ENCODE data around the gene PTPRD. TPM values are rescaled to one million over a fixed set of nuclear protein-coding genes. Genes with fewer than 3 reads are reported as not detected.

Gene PTPRD
- polyA plus RNA-seq, 4 donors = 2.1 to 5.6 (median 3.9) TPM

GRCh38 chr9:10232352-10232930 lies 380.4 kb downstream of the PTPRD start:
- no peaks in the 10 kb centered on the region for H3K27me3 ChIP-seq (ENCODE audit: control insufficient read depth in 3 of 3, insufficient read depth in 3 of 3, low read length in 3 of 3)
- H3K4me3 ChIP-seq (ENCODE audit: low read depth in 1 of 3, low read length in 3 of 3) = no peak overlapping the region
- no peak for DNase-seq
- no peaks in the 10 kb centered on the region for H3K4me1 ChIP-seq (ENCODE audit: control insufficient read depth in 3 of 3, insufficient read depth in 2 of 3, low read depth in 1 of 3, low read length in 2 of 3)
- no peaks in the 10 kb centered on the region for H3K36me3 ChIP-seq (ENCODE audit: control insufficient read depth in 3 of 3, insufficient read depth in 2 of 3, low read depth in 1 of 3, low read length in 3 of 3)
- H3K27ac ChIP-seq (ENCODE audit: low read depth in 1 of 3, low read length in 2 of 3) = no peak overlapping the region
- WGBS, 3 donors = 13 to 36% (median 21%) methylated on average over 3 of the region's 3 CpGs
- no peak for FAIRE-seq
- H3K9me3 ChIP-seq (ENCODE audit: control insufficient read depth in 2 of 2, insufficient read depth in 1 of 2, low read depth in 1 of 2, low read length in 1 of 2) = no peaks in the 10 kb centered on the region

GRCh38 chr9:10230512-10230911 lies 382.3 kb downstream of the PTPRD start:
- no peaks in the 10 kb centered on the region for H3K4me1 ChIP-seq (ENCODE audit: control insufficient read depth in 3 of 3, insufficient read depth in 2 of 3, low read depth in 1 of 3, low read length in 2 of 3)
- 58 to 74% (median 64%) methylated on average over 2 of the region's 2 CpGs for WGBS, 3 donors
- no peaks in the 10 kb centered on the region for H3K27me3 ChIP-seq (ENCODE audit: control insufficient read depth in 3 of 3, insufficient read depth in 3 of 3, low read length in 3 of 3)
- no peak for DNase-seq
- FAIRE-seq = no peak
- H3K4me3 ChIP-seq (ENCODE audit: low read depth in 1 of 3, low read length in 3 of 3) = no peak overlapping the region
- H3K9me3 ChIP-seq (ENCODE audit: control insufficient read depth in 2 of 2, insufficient read depth in 1 of 2, low read depth in 1 of 2, low read length in 1 of 2) = no peaks in the 10 kb centered on the region
- H3K36me3 ChIP-seq (ENCODE audit: control insufficient read depth in 3 of 3, insufficient read depth in 2 of 3, low read depth in 1 of 3, low read length in 3 of 3) = no peaks in the 10 kb centered on the region
- H3K27ac ChIP-seq (ENCODE audit: low read depth in 1 of 3, low read length in 2 of 3) = no peak overlapping the region

- H3K9me3 ChIP-seq (ENCODE audit: control insufficient read depth in 2 of 2, insufficient read depth in 1 of 2, low read depth in 1 of 2, low read length in 1 of 2) = no peaks in the 10 kb centered on the region
- no peak overlapping the region for H3K4me3 ChIP-seq (ENCODE audit: low read depth in 1 of 3, low read length in 3 of 3)
- H3K27me3 ChIP-seq (ENCODE audit: control insufficient read depth in 3 of 3, insufficient read depth in 3 of 3, low read length in 3 of 3) = no peaks in the 10 kb centered on the region
- H3K27ac ChIP-seq (ENCODE audit: low read depth in 1 of 3, low read length in 2 of 3) = no peak overlapping the region
- DNase-seq (no peak), FAIRE-seq (no peak)
- 6 to 33% (median 12%) methylated on average over 1 of the region's 1 CpG for WGBS, 3 donors
- no peaks in the 10 kb centered on the region for H3K4me1 ChIP-seq (ENCODE audit: control insufficient read depth in 3 of 3, insufficient read depth in 2 of 3, low read depth in 1 of 3, low read length in 2 of 3)
- H3K36me3 ChIP-seq (ENCODE audit: control insufficient read depth in 3 of 3, insufficient read depth in 2 of 3, low read depth in 1 of 3, low read length in 3 of 3) = no peaks in the 10 kb centered on the region
Observed at GRCh38 chr9:10228082-10228481, 384.7 kb downstream of the PTPRD start.

DNA sequence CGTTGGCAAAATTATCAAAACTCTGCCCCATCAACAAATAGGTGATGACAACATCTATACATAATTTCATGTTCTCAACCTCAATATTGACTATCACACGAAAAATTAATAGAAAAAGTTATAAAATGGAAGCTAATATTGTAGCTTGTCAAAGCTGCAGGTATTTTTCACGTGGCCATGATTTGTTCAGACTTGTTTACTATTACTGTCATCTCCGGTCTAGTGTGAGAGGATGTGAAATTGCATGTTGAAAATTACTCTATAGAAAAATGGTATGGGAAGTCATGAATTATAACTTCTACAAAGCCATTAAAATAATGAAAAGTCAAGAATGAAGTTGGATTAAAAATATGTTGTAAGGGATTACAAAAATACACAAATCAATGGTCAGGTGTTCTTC lies 385.8 kb downstream of the PTPRD start:
- no peak for FAIRE-seq

GRCh38 chr9:10212702-10213101 lies 400.1 kb downstream of the PTPRD start:
- Histone ChIP-seq H3K36me3 (ENCODE audit: control insufficient read depth in 3 of 3, insufficient read depth in 2 of 3, low read depth in 1 of 3, low read length in 3 of 3) (no peaks in the 10 kb centered on the region), H3K9me3 (ENCODE audit: control insufficient read depth in 2 of 2, insufficient read depth in 1 of 2, low read depth in 1 of 2, low read length in 1 of 2) (no peaks in the 10 kb centered on the region), H3K27me3 (ENCODE audit: control insufficient read depth in 3 of 3, insufficient read depth in 3 of 3, low read length in 3 of 3) (no peaks in the 10 kb centered on the region), H3K4me3 (ENCODE audit: low read depth in 1 of 3, low read length in 3 of 3) (no peak overlapping the region), H3K4me1 (ENCODE audit: control insufficient read depth in 3 of 3, insufficient read depth in 2 of 3, low read depth in 1 of 3, low read length in 2 of 3) (no peaks in the 10 kb centered on the region), H3K27ac (ENCODE audit: low read depth in 1 of 3, low read length in 2 of 3) (no peak overlapping the region)
- 51 to 62% (median 61%) methylated on average over 3 of the region's 3 CpGs for WGBS, 3 donors
- DNase-seq = no peak
- no peak for FAIRE-seq

More for the DNA sequence above, 385.8 kb downstream of the PTPRD start:
- H3K9me3 ChIP-seq (ENCODE audit: control insufficient read depth in 2 of 2, insufficient read depth in 1 of 2, low read depth in 1 of 2, low read length in 1 of 2) = no peaks in the 10 kb centered on the region
- H3K36me3 ChIP-seq (ENCODE audit: control insufficient read depth in 3 of 3, insufficient read depth in 2 of 3, low read depth in 1 of 3, low read length in 3 of 3) = no peaks in the 10 kb centered on the region
- no peaks in the 10 kb centered on the region for H3K4me1 ChIP-seq (ENCODE audit: control insufficient read depth in 3 of 3, insufficient read depth in 2 of 3, low read depth in 1 of 3, low read length in 2 of 3)
- no peak overlapping the region for H3K4me3 ChIP-seq (ENCODE audit: low read depth in 1 of 3, low read length in 3 of 3)
- no peak overlapping the region for H3K27ac ChIP-seq (ENCODE audit: low read depth in 1 of 3, low read length in 2 of 3)
- no peaks in the 10 kb centered on the region for H3K27me3 ChIP-seq (ENCODE audit: control insufficient read depth in 3 of 3, insufficient read depth in 3 of 3, low read length in 3 of 3)
- 60 to 69% (median 61%) methylated on average over 4 of the region's 4 CpGs for WGBS, 3 donors
- DNase-seq = no peak

DNA sequence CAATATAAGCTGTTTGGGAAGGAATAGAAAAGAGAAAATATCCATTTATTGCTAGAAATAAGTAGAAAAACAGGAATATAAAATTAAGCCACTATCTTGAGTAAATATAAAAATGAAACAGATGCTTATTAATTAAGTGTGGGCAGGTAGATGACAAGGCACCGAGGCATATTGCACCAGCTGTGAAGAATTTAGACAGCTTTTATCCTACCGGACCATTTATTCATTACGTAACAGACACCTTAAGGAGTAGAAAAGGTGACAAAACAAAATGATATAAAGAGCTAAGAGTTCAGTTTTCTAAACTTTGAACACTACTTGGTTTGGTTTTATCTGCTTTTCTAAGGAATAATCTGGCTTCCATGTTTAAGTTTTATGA lies 404.1 kb downstream of the PTPRD start:
- Histone ChIP-seq H3K36me3 (ENCODE audit: control insufficient read depth in 3 of 3, insufficient read depth in 2 of 3, low read depth in 1 of 3, low read length in 3 of 3) (no peaks in the 10 kb centered on the region), H3K27me3 (ENCODE audit: control insufficient read depth in 3 of 3, insufficient read depth in 3 of 3, low read length in 3 of 3) (no peaks in the 10 kb centered on the region), H3K4me1 (ENCODE audit: control insufficient read depth in 3 of 3, insufficient read depth in 2 of 3, low read depth in 1 of 3, low read length in 2 of 3) (no peaks in the 10 kb centered on the region), H3K27ac (ENCODE audit: low read depth in 1 of 3, low read length in 2 of 3) (no peak overlapping the region), H3K9me3 (ENCODE audit: control insufficient read depth in 2 of 2, insufficient read depth in 1 of 2, low read depth in 1 of 2, low read length in 1 of 2) (no peaks in the 10 kb centered on the region), H3K4me3 (ENCODE audit: low read depth in 1 of 3, low read length in 3 of 3) (no peak overlapping the region)
- WGBS, 3 donors = 55 to 74% (median 56%) methylated on average over 3 of the region's 3 CpGs
- DNase-seq (no peak), FAIRE-seq (no peak)

- no peak overlapping the region for H3K4me3 ChIP-seq (ENCODE audit: low read depth in 1 of 3, low read length in 3 of 3)
- H3K36me3 ChIP-seq (ENCODE audit: control insufficient read depth in 3 of 3, insufficient read depth in 2 of 3, low read depth in 1 of 3, low read length in 3 of 3) = no peaks in the 10 kb centered on the region
- 38 to 51% (median 48%) methylated on average over 1 of the region's 1 CpG for WGBS, 3 donors
- no peaks in the 10 kb centered on the region for H3K9me3 ChIP-seq (ENCODE audit: control insufficient read depth in 2 of 2, insufficient read depth in 1 of 2, low read depth in 1 of 2, low read length in 1 of 2)
- no peaks in the 10 kb centered on the region for H3K27me3 ChIP-seq (ENCODE audit: control insufficient read depth in 3 of 3, insufficient read depth in 3 of 3, low read length in 3 of 3)
- no peak overlapping the region for H3K27ac ChIP-seq (ENCODE audit: low read depth in 1 of 3, low read length in 2 of 3)
- DNase-seq (no peak), FAIRE-seq (no peak)
- H3K4me1 ChIP-seq (ENCODE audit: control insufficient read depth in 3 of 3, insufficient read depth in 2 of 3, low read depth in 1 of 3, low read length in 2 of 3) = no peaks in the 10 kb centered on the region
Observed at GRCh38 chr9:10204276-10204675, 408.5 kb downstream of the PTPRD start.

DNA sequence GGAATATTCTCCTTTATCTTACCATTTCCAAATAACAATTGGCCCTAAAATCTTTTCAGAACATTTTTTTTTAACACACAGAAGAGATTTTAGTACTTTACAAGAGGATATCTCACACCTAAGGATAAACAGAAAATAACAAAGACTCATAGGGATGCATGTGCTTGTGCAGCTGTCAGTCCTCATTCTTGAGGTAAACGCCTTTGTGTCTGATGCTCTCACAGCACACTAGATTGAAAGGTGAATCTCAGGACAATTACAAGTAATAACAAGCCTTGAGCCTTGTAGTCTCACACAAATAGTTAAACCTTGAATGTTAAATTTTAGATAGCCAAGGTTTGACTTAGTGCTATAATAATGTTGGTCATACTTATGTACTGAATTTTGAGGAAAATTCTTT lies 439.2 kb downstream of the PTPRD start:
- no peaks in the 10 kb centered on the region for H3K4me1 ChIP-seq (ENCODE audit: control insufficient read depth in 3 of 3, insufficient read depth in 2 of 3, low read depth in 1 of 3, low read length in 2 of 3)
- H3K27me3 ChIP-seq (ENCODE audit: control insufficient read depth in 3 of 3, insufficient read depth in 3 of 3, low read length in 3 of 3) = no peaks in the 10 kb centered on the region
- H3K36me3 ChIP-seq (ENCODE audit: control insufficient read depth in 3 of 3, insufficient read depth in 2 of 3, low read depth in 1 of 3, low read length in 3 of 3) = no peaks in the 10 kb centered on the region
- no peaks in the 10 kb centered on the region for H3K9me3 ChIP-seq (ENCODE audit: control insufficient read depth in 2 of 2, insufficient read depth in 1 of 2, low read depth in 1 of 2, low read length in 1 of 2)
- FAIRE-seq (no peak), DNase-seq (no peak)
- 38 to 58% (median 47%) methylated on average over 1 of the region's 1 CpG for WGBS, 3 donors
- no peak overlapping the region for H3K4me3 ChIP-seq (ENCODE audit: low read depth in 1 of 3, low read length in 3 of 3)
- H3K27ac ChIP-seq (ENCODE audit: low read depth in 1 of 3, low read length in 2 of 3) = no peak overlapping the region

DNA sequence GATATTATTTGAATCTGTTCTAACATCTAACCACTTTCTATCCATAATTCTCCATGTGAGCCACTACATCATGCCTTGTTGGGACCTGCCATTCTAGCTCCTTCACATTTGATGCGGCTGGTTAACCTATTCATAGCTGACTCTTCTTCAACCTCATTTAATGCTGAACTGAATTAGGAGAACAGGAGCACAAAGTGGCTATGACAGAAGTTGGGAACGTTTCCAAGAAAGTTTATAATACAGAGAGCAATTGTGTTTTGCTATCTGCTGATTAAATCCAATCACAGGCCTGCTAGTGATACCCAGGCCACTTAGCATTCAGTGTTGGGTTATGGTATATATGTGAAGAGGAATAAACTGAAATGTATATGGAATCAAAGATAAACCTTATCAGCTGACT lies 440.3 kb downstream of the PTPRD start:
- Histone ChIP-seq H3K9me3 (ENCODE audit: control insufficient read depth in 2 of 2, insufficient read depth in 1 of 2, low read depth in 1 of 2, low read length in 1 of 2) (no peaks in the 10 kb centered on the region), H3K4me1 (ENCODE audit: control insufficient read depth in 3 of 3, insufficient read depth in 2 of 3, low read depth in 1 of 3, low read length in 2 of 3) (no peaks in the 10 kb centered on the region), H3K36me3 (ENCODE audit: control insufficient read depth in 3 of 3, insufficient read depth in 2 of 3, low read depth in 1 of 3, low read length in 3 of 3) (no peaks in the 10 kb centered on the region), H3K4me3 (ENCODE audit: low read depth in 1 of 3, low read length in 3 of 3) (no peak overlapping the region), H3K27ac (ENCODE audit: low read depth in 1 of 3, low read length in 2 of 3) (no peak overlapping the region), H3K27me3 (ENCODE audit: control insufficient read depth in 3 of 3, insufficient read depth in 3 of 3, low read length in 3 of 3) (no peaks in the 10 kb centered on the region)
- no peak for DNase-seq
- no peak for FAIRE-seq
- 50 to 63% (median 53%) methylated on average over 2 of the region's 2 CpGs for WGBS, 3 donors
